HepG2 (cell line): ENCODE data around the gene NT5C3B. TPM values are rescaled to one million over a fixed set of nuclear protein-coding genes. Genes with fewer than 3 reads are reported as not detected.

Experiments used
- AHR ChIP-seq: IDR thresholded peaks from 2 replicates; pipeline ENCODE4 v1.6.1; 2018; ENCODE audit warnings: missing genetic modification reagents, missing compliant biosample characterization
- E2F2 ChIP-seq: sonication (generic); formaldehyde crosslinking; IDR thresholded peaks from 2 replicates; pipeline ENCODE4 v1.4.0; 2020; ENCODE audit warnings: missing genetic modification reagents, borderline replicate concordance
- ETV6 ChIP-seq: sonication (generic); formaldehyde crosslinking; conservative IDR thresholded peaks from 2 replicates; pipeline ENCODE4 v1.4.0; 2020; ENCODE audit warnings: missing genetic modification reagents
- GTF2F1 ChIP-seq: fragments of 150-350 bp; IDR thresholded peaks from 2 replicates; pipeline ENCODE4 v1.6.1; 2014; ENCODE audit warnings: low read length
- HMG20B ChIP-seq: conservative IDR thresholded peaks from 2 replicates; pipeline ENCODE4 v1.6.1; 2016; ENCODE audit warnings: missing genetic modification reagents, missing compliant biosample characterization
- JUNB ChIP-seq: sonication (generic); formaldehyde crosslinking; IDR thresholded peaks from 2 replicates; pipeline ENCODE4 v1.8.0; 2022; ENCODE audit warnings: missing genetic modification reagents, mild to moderate bottlenecking, borderline replicate concordance
- MAFK ChIP-seq, 2 experiments: IDR thresholded peaks in 1 of 2; conservative IDR thresholded peaks in 1 of 2; 2 replicates each; pipeline ENCODE4 v1.6.1; 2011; ENCODE audit warnings: improper control_type of control experiment in 2 of 2, low read length in 2 of 2
- PHF8 ChIP-seq: sonication (generic); formaldehyde crosslinking; IDR thresholded peaks from 2 replicates; pipeline ENCODE4 v1.5.0; 2020; ENCODE audit warnings: missing genetic modification reagents
- RBM39 ChIP-seq: fragments of 200-400 bp; formaldehyde crosslinking; IDR thresholded peaks from one replicate; pipeline ENCODE4 v1.6.1; 2018; ENCODE audit warnings: antibody characterized with exemption, mild to moderate bottlenecking, low read depth, low read length; ENCODE audit not compliant: poor library complexity, severe bottlenecking
- SCMH1 ChIP-seq: sonication (generic); formaldehyde crosslinking; IDR thresholded peaks from 2 replicates; pipeline ENCODE4 v1.9.0; 2021; ENCODE audit warnings: missing genetic modification reagents, mild to moderate bottlenecking, borderline replicate concordance
- SIX1 ChIP-seq: sonication (generic); formaldehyde crosslinking; IDR thresholded peaks from 2 replicates; pipeline ENCODE4 v1.4.0; 2020; ENCODE audit warnings: missing genetic modification reagents, borderline replicate concordance
- SNAI1 ChIP-seq: sonication (generic); formaldehyde crosslinking; IDR thresholded peaks from 2 replicates; pipeline ENCODE4 v1.5.0; 2020; ENCODE audit warnings: mild to moderate bottlenecking, missing genetic modification reagents, borderline replicate concordance
- U2AF2 ChIP-seq: fragments of 200-400 bp; formaldehyde crosslinking; IDR thresholded peaks from 2 replicates; pipeline ENCODE4 v1.6.1; 2017; ENCODE audit warnings: low read depth, mild to moderate bottlenecking, low read length
- ZNF337 ChIP-seq: sonication (generic); formaldehyde crosslinking; IDR thresholded peaks from 2 replicates; pipeline ENCODE4 v1.5.1; 2020; ENCODE audit warnings: missing genetic modification reagents, low read depth, mild to moderate bottlenecking, borderline replicate concordance
- ZNF33B ChIP-seq: sonication (generic); formaldehyde crosslinking; IDR thresholded peaks from 2 replicates; pipeline ENCODE4 v1.5.1; 2020; ENCODE audit warnings: mild to moderate bottlenecking, missing genetic modification reagents
- ZNF367 ChIP-seq: sonication (generic); formaldehyde crosslinking; IDR thresholded peaks from 2 replicates; pipeline ENCODE4 v1.4.0; 2020; ENCODE audit warnings: missing genetic modification reagents, borderline replicate concordance
- ZNF567 ChIP-seq: sonication (generic); formaldehyde crosslinking; IDR thresholded peaks from 2 replicates; pipeline ENCODE4 v1.8.1; 2023; ENCODE audit warnings: mild to moderate bottlenecking, missing genetic modification reagents, borderline replicate concordance
- ZNF577 ChIP-seq: sonication (generic); formaldehyde crosslinking; IDR thresholded peaks from 2 replicates; pipeline ENCODE4 v1.4.0; 2020; ENCODE audit warnings: mild to moderate bottlenecking, low read depth, missing genetic modification reagents, borderline replicate concordance
- polyA plus RNA-seq, 8 experiments: library from polyadenylated mRNA; depleted of rRNA in 3 of 8; stranded (reverse) in 7 of 8; unstranded in 1 of 8; fragments of >200 nt; fragmentation: Illumina TruSeq in 4 of 8; extraction: Trizol in 4 of 8; gene quantifications; 2 replicates each; pipeline versions ENCODE4 v1.2.1 to v1.2.3, GENCODE V29; 2011 to 2016; ENCODE audit warnings: low read depth in 4 of 8, missing spikeins in 1 of 8, mixed read lengths in 1 of 8; ENCODE audit not compliant: insufficient read depth in 1 of 8
- total RNA-seq, 5 experiments: library from RNA; depleted of rRNA; stranded (reverse); fragments of >200 nt; fragmentation: Illumina TruSeq; extraction: Trizol; gene quantifications; 2 replicates each; pipeline ENCODE4 v1.2.3, GENCODE V29; 2016; ENCODE audit warnings: low read depth in 1 of 5
- TF ChIP-seq, protein P1 (sequence below): sonication (generic); formaldehyde crosslinking; IDR thresholded peaks from 2 replicates; pipeline ENCODE4 v1.5.1; 2020; ENCODE audit warnings: missing genetic modification reagents, mild to moderate bottlenecking, borderline replicate concordance
- TF ChIP-seq, protein P2 (sequence below): sonication (generic); formaldehyde crosslinking; IDR thresholded peaks from 2 replicates; pipeline ENCODE4 v1.5.1; 2020; ENCODE audit warnings: mild to moderate bottlenecking, missing genetic modification reagents, moderate library complexity
- TF ChIP-seq, protein P3 (sequence below): sonication (generic); formaldehyde crosslinking; IDR thresholded peaks from 2 replicates; pipeline ENCODE4 v1.8.0; 2022; ENCODE audit warnings: low read depth, missing genetic modification reagents

The NT5C3B gene
- total and polyA plus RNA-seq, 2 of the 13 experiments (the other 11 are each of a cell fraction or from before 2014, with no cell fraction given), result 104 to 126 TPM

- TF ChIP-seq ZNF567 (CRISPR knock-in tag) (no peak; the same call in none of the 2 replicates), PHF8 (peak; percentile 78), RBM39 (peak; percentile 51), GTF2F1 (no peak), HMG20B (CRISPR knock-in tag) (no peak), MAFK (conservative IDR thresholded peaks at IDR 0.05 in 1 of 2, IDR thresholded peaks at IDR 0.05 in 1 of 2; ENCODE audit: low read length in 2 of 2) (no peak), JUNB (CRISPR knock-in tag) (no peak), SNAI1 (CRISPR knock-in tag) (no peak), ZNF33B (CRISPR knock-in tag) (peak; percentile 90; the same call in 1 of the 2 replicates), ZNF367 (no peak; the same call in 1 of the 2 replicates), ZNF577 (no peak), U2AF2 (no peak), SCMH1 (CRISPR knock-in tag) (no peak), SIX1 (no peak), AHR (no peak; the same call in 1 of the 2 replicates), E2F2 (CRISPR knock-in tag) (peak; percentile 57; the same call in 1 of the 2 replicates), ZNF337 (CRISPR knock-in tag) (peak; percentile 60; the same call in 1 of the 2 replicates), ETV6 (no peak; the same call in 1 of the 2 replicates)
- TF ChIP-seq, protein P1, sequence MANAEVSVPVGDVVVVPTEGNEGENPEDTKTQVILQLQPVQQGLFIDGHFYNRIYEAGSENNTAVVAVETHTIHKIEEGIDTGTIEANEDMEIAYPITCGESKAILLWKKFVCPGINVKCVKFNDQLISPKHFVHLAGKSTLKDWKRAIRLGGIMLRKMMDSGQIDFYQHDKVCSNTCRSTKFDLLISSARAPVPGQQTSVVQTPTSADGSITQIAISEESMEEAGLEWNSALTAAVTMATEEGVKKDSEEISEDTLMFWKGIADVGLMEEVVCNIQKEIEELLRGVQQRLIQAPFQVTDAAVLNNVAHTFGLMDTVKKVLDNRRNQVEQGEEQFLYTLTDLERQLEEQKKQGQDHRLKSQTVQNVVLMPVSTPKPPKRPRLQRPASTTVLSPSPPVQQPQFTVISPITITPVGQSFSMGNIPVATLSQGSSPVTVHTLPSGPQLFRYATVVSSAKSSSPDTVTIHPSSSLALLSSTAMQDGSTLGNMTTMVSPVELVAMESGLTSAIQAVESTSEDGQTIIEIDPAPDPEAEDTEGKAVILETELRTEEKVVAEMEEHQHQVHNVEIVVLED (CRISPR knock-in tag), result peak; percentile 70
- TF ChIP-seq, protein P2, sequence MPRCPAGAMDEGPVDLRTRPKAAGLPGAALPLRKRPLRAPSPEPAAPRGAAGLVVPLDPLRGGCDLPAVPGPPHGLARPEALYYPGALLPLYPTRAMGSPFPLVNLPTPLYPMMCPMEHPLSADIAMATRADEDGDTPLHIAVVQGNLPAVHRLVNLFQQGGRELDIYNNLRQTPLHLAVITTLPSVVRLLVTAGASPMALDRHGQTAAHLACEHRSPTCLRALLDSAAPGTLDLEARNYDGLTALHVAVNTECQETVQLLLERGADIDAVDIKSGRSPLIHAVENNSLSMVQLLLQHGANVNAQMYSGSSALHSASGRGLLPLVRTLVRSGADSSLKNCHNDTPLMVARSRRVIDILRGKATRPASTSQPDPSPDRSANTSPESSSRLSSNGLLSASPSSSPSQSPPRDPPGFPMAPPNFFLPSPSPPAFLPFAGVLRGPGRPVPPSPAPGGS (CRISPR knock-in tag), result peak; percentile 97; the same call in 1 of the 2 replicates
- TF ChIP-seq, protein P3, sequence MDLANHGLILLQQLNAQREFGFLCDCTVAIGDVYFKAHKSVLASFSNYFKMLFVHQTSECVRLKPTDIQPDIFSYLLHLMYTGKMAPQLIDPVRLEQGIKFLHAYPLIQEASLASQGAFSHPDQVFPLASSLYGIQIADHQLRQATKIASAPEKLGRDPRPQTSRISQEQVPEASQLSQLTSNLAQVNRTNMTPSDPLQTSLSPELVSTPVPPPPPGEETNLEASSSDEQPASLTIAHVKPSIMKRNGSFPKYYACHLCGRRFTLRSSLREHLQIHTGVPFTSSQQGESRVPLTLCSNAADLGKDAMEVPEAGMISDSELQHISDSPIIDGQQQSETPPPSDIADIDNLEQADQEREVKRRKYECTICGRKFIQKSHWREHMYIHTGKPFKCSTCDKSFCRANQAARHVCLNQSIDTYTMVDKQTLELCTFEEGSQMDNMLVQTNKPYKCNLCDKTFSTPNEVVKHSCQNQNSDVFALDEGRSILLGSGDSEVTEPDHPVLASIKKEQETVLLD (CRISPR knock-in tag), result peak; percentile 83; the same call in 1 of the 2 replicates
These were observed 24.3 kb downstream of the NT5C3B start, which contains the start of gene P3H4 (continued) for GRCh38 chr17:41811549-41812380.
